Testis (tissue), 3 donors: Measurements from ENCODE around the gene UGT2A2. TPM values are rescaled to one million over a fixed set of nuclear protein-coding genes. Genes with fewer than 3 reads are reported as not detected.

Experiments used
- DNase-seq: peaks from one replicate; pipeline ENCODE4 v3.0.0-alpha.2; 2019
- H3K27ac ChIP-seq, 2 donors: fragments of 200-600 bp; sonication (generic); one replicate each; pipeline ENCODE4 v1.5.1; 2019
- H3K27me3 ChIP-seq: fragments of 200-600 bp; sonication (generic); one replicate; pipeline ENCODE4 v1.5.1; 2019
- H3K36me3 ChIP-seq: fragments of 200-600 bp; sonication (generic); one replicate; pipeline ENCODE4 v1.5.1; 2017; ENCODE audit warnings: low read depth; ENCODE audit errors: missing control alignments
- H3K4me1 ChIP-seq: fragments of 200-600 bp; sonication (generic); one replicate; pipeline ENCODE4 v1.5.1; 2019
- H3K4me3 ChIP-seq, 2 donors: fragments of 200-600 bp; sonication (generic); one replicate each; pipeline ENCODE4 v1.5.1; 2017 to 2019
- H3K9me3 ChIP-seq: fragments of 200-600 bp; sonication (generic); one replicate; pipeline ENCODE4 v1.5.1; 2017
- CTCF ChIP-seq, 3 experiments: fragments of 450-650 bp in 2 of 3; fragments of 200-600 bp in 1 of 3; sonication (generic) in 1 of 3; IDR thresholded peaks; one replicate each; pipeline ENCODE4 v1.5.1; 2016 to 2019; ENCODE audit warnings: antibody characterized with exemption in 3 of 3, mild to moderate bottlenecking in 2 of 3, moderate library complexity in 1 of 3
- POLR2A ChIP-seq: fragments of 450-650 bp; IDR thresholded peaks from one replicate; pipeline ENCODE4 v1.6.1; 2017; ENCODE audit warnings: antibody characterized with exemption, mild to moderate bottlenecking, moderate library complexity
- WGBS, 2 donors: methylation state at CpG; one replicate each; pipeline ENCODE4 v1.1.5; 2018; 5-methylcytosine and 5-hydroxymethylcytosine counted together
- intact Hi-C: fragments of 100-400 bp; cut with DNase I; formaldehyde crosslinking; loops from one replicate; pipeline ENCODE4 v1.15.1; 2023; ENCODE audit warnings: low total_unique reads
- polyA plus RNA-seq: library from polyadenylated mRNA; stranded (reverse); fragments of 350-450 nt; fragmentation: Illumina TruSeq; extraction: RNeasy Lipid Tissue Mini Kit (QIAGEN cat#74804); gene quantifications from one replicate; pipeline ENCODE4 v1.2.3, GENCODE V29; 2014; ENCODE audit warnings: low read depth, low replicate concordance; ENCODE audit not compliant: insufficient read depth
- total RNA-seq, 2 donors: library from RNA; depleted of rRNA; stranded (reverse); fragments of >200 nt; gene quantifications; one replicate each; pipeline ENCODE4 v1.2.3, GENCODE V29; 2016

UGT2A2 gene
- total and polyA plus RNA-seq, 3 donors from 2014 or later, result not detected

GRCh38 chr4:69583543-69583942 lies 55.9 kb downstream of the UGT2A2 start:
- intact Hi-C loops, result no loop called here
- 82 to 88% methylated on average over 2 of the region's 2 CpGs for WGBS, 2 donors

GRCh38 chr4:69577245-69577644 lies 62.2 kb downstream of the UGT2A2 start:
- H3K9me3 ChIP-seq, result no peaks in the 10 kb centered on the region
- WGBS, 2 donors, result 69 to 81% methylated on average over 1 of the region's 1 CpG
- H3K36me3 ChIP-seq, result no peaks in the 10 kb centered on the region
- intact Hi-C loops, result no loop called here
- H3K27ac ChIP-seq, result no peak overlapping the region
- TF ChIP-seq POLR2A (no peak), CTCF (IDR thresholded peaks at IDR 0.05) (no peak)
- no peaks in the 10 kb centered on the region for H3K4me1 ChIP-seq
- no peak for DNase-seq
- no peaks in the 10 kb centered on the region for H3K27me3 ChIP-seq
- no peak overlapping the region for H3K4me3 ChIP-seq

More at GRCh38 chr4:69583543-69583942, 55.9 kb downstream of the UGT2A2 start:
- Histone ChIP-seq H3K4me3 (no peak overlapping the region), H3K9me3 (no peaks in the 10 kb centered on the region), H3K27ac (no peak overlapping the region), H3K36me3 (no peaks in the 10 kb centered on the region), H3K4me1 (no peaks in the 10 kb centered on the region), H3K27me3 (no peaks in the 10 kb centered on the region)
- TF ChIP-seq CTCF (IDR thresholded peaks at IDR 0.05) (no peak), POLR2A (no peak)
- no peak for DNase-seq

- WGBS, 2 donors, result 52 to 76% methylated on average over 5 to 22 of the region's 24 CpGs
- Histone ChIP-seq H3K4me3 (peak overlapping the region; percentile 20 to 50), H3K27me3 (no peaks in the 10 kb centered on the region), H3K9me3 (no peaks in the 10 kb centered on the region), H3K4me1 (no peaks in the 10 kb centered on the region), H3K27ac (no peak overlapping the region), H3K36me3 (no peaks in the 10 kb centered on the region)
- no peak for TF ChIP-seq POLR2A
- no peak for TF ChIP-seq CTCF (IDR thresholded peaks at IDR 0.05)
- intact Hi-C loops, result no loop called here
- no peak for DNase-seq
Measured at GRCh38 chr4:69576251-69576877, 63.1 kb downstream of the UGT2A2 start.

- no peak for DNase-seq
- intact Hi-C loops, result no loop called here
- no peaks in the 10 kb centered on the region for H3K27me3 ChIP-seq
- H3K4me1 ChIP-seq, result no peaks in the 10 kb centered on the region
- H3K36me3 ChIP-seq, result no peaks in the 10 kb centered on the region
- TF ChIP-seq POLR2A (no peak), CTCF (IDR thresholded peaks at IDR 0.05) (no peak)
- no peak overlapping the region for H3K4me3 ChIP-seq
- 95 to 100% methylated on average over 1 of the region's 1 CpG for WGBS, 2 donors
- no peak overlapping the region for H3K27ac ChIP-seq
- H3K9me3 ChIP-seq, result no peaks in the 10 kb centered on the region
Measured at GRCh38 chr4:69568787-69569186, 70.7 kb downstream of the UGT2A2 start.

- TF ChIP-seq POLR2A (no peak), CTCF (IDR thresholded peaks at IDR 0.05) (no peak)
- no peak overlapping the region for H3K27ac ChIP-seq
- intact Hi-C loops, result no loop called here
- no peak for DNase-seq
- no peak overlapping the region for H3K4me3 ChIP-seq
- 71 to 92% methylated on average over 2 of the region's 2 CpGs for WGBS, 2 donors
- H3K27me3 ChIP-seq, result no peaks in the 10 kb centered on the region
- H3K9me3 ChIP-seq, result no peaks in the 10 kb centered on the region
- no peaks in the 10 kb centered on the region for H3K36me3 ChIP-seq
- no peaks in the 10 kb centered on the region for H3K4me1 ChIP-seq
Measured at GRCh38 chr4:69563424-69563823, 76.0 kb downstream of the UGT2A2 start.
